GM18951 (cell line): ENCODE measurements around the gene ZG16B.

Experiments used
- POLR2A ChIP-seq: IDR thresholded peaks from 4 replicates; pipeline ENCODE4 v1.6.1; 2011; ENCODE audit warnings: mild to moderate bottlenecking; ENCODE audit not compliant: insufficient read length, insufficient read depth; ENCODE audit errors: extremely low read depth
- in situ Hi-C: fragments of 300-500 bp; cut with MboI; formaldehyde crosslinking; loops from one replicate; pipeline ENCODE4 v1.12.0; 2022; ENCODE audit warnings: low sequenced_read_pairs, mixed read lengths, inconsistent platforms; ENCODE audit not compliant: unreplicated experiment

The ZG16B gene, protein sequence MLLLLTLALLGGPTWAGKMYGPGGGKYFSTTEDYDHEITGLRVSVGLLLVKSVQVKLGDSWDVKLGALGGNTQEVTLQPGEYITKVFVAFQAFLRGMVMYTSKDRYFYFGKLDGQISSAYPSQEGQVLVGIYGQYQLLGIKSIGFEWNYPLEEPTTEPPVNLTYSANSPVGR

DNA sequence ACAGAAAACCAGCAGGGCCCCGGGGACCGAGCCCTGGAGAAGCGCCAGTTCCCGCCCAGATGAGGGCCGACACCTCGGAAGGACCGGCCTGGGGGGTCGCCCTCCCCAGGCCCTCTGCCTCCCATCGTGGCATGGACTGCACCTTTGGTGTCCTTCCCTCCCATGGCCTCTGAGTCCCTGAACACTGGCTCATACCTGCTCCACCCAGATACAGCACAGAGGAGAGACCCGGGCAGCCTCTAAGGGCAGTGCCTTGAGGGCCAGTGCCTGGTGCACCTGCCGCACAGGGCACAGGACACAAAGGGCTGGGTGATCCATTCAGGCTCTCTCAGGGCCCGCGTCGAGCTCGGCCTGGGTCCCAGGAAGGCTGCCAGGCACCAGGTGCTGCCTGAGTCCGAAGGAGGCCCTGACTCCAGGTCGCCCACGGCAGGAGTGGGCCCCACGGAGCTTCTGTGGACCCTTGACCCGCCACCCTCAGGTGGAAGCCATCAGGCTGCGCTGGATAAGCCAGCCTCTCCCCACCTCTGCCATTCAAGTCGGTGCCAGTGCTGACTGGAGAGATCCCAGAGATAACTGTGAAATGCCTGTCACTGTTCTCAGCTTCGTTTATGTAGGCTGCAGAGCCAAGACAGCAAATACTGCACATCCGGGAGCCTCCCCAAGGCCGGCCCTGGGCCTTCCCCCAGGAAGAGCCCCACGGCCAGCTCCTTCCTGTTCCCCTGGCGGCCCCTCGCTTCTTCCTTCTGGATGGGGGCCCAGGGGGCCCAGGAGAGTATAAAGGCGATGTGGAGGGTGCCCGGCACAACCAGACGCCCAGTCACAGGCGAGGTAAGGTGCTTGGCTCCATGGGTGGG, at the start of gene ZG16B:
TSS of gene ZG16B (plus strand) at position 803 of the 854 bp plus-strand sequence. CDS start 139 bp downstream, outside the sequence.
- in situ Hi-C loops = no loop called here

DNA sequence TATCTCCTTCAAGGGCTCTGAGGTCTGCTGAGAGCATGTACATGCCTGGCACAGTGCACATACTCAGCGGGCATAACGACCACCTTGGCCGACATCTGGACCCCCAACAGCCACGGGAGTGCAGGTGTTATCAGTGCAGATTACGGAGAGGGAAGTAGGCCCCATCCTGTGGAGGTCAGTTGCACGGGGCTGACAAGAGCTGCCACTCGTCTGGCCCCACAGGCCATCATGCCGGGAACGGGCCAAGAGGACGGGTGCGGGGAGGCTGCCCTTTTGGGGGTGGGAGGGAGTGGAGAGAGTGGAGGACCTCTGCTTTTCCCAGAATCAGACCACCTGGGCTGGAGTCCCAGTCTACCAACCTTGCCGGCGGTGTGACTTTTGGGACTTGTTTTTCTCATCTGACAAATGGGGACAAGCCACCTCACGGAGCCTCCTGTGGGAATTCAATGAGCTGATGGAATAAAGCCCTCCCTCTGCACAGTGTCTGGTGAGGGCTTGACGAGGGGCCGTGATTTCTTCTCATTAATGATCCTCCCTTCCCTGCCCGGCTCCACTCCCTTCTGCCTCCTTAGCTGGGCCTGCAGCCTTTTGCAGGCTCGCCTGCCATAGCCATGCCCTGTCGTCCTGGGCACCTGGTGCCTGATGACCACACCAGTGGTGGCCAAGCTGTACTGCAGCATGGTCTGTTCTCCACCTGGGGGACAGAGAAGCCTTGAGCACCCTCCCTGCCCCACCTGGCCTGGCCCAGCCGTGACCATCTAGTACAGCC, 47.3 kb upstream of the ZG16B start:
- in situ Hi-C loops = no loop called here
- no peak for TF ChIP-seq POLR2A

More for the DNA sequence above, at the start of gene ZG16B:
- TF ChIP-seq POLR2A = no peak

DNA sequence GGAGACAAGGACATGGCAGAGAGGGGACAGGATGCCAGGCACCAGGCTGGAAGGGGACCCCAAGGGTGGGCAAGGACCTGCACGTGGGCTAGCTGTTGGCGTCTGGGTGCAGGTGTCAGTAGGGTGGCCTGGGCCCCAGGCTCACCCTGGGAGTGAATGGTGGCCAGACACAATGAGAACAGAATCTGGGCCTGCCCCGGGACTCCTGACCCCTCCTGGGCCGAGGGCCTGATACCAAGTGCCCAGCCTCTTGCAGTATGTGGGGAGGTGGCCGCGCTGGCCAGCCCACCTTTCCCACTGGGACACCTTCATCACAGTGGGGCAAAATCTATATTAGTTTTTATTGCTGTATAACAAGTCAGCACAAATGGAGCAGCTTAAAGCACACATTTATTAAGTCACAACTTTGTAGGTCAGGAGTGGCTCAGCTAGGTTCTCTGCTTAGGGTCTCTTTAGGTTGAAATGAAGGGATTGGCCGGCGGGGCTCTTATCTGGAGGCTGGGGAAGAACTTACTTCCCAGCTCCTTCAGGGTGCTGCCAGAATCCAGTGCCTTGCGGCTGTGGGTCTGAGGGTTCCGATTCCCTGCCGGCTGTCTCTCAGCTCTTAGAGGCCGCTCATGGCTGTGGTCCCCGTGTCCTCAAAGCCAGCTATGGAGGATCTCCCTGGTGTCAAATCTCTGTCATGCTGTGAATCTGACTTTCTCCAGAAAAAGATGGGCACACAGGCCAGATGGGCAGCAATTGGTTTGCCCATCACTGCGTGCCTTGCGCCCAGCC, 46.3 kb upstream of the ZG16B start:
- TF ChIP-seq POLR2A = no peak
- in situ Hi-C loops = no loop called here

GRCh38 chr16:2784358-2785100, 45.6 kb upstream of the ZG16B start:
- in situ Hi-C loops = no loop called here
- TF ChIP-seq POLR2A = no peak

DNA sequence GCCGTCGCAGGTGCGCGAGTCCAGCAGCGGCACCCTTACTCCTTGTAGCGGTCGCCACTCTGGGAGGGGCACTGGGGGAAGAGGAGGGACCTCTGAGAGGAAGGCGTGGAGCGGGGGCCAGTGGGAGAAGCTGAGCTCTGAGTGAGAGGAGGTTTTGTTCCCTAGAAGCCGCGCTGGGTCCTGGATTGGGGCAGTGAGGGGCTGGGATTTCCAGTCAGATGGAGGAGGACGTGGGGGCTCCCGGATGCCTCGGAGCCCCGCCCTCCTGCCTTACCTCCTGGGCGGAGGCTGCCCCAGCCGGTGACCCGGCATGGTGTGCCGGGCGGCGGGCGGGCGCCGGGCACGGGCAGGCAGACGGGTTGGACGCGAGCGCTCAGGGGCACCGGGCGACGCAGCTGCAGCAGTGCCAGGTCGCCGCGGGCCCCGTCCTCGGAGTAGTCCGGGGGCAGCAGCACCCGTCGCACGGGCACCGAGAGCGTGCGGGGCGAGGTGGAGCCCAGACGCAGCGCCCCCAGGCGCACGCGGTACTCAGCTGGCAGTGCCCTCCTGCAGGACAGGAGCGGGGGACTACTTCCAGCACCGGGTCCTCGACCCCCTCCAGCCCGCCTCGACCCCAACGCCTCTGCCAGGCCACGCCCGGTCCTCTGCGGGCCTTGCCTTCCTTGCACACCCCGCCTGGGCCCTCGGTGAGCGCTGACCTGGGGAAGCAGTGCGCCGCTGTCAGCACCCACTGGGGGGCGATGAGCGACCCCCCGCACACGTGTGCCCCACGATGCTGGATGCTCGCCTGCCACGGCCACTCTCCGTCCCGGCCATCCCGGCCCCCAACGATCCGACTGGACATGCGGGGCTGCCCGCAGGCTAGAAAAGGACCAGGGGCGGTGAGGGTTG, 44.8 kb upstream of the ZG16B start:
- in situ Hi-C loops = no loop called here
- no peak for TF ChIP-seq POLR2A

- TF ChIP-seq POLR2A = no peak
- in situ Hi-C loops = no loop called here
Observed at GRCh38 chr16:2786061-2786825, 43.9 kb upstream of the ZG16B start.

DNA sequence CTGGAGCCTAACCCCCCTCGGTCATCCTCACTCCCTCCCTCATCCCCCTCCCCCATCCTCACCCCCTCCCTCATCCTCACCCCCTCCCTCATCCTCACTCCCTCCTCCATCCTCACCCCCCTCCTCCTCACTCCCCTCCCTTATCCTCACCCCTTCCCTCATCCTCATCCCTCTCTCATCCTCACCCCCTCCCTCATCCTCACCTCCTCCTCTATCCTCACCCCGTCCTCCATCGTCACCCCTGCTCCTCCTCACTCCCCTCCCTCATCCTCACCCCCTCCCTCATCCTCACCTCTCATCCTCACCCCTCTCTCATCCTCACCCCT, 43.3 kb upstream of the ZG16B start:
- no peak for TF ChIP-seq POLR2A
- in situ Hi-C loops = no loop called here

DNA sequence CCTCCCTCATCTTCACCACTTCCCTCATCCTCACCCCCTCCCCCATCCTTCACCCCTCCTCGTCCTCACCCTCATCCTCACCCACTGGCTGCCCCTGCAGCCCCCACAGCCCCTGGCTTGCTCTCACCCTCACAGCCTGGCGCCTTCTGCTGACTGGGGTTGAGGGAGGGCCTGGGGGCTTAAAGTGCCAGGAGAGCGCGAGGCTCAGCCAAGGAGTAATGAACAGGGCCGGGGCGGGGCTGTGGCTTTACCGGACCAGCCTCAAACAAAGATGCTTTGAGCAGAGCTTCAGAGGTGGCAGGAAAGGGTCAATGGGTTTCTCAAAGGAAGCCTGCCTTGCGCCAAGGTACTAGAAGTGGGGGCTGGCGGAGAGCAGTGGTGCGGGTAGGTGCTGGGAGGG, 42.7 kb upstream of the ZG16B start, which contains the start of gene PRSS33:
TSS of gene PRSS33 (minus strand) at position 155 of the 400 bp plus-strand sequence. CDS start 1,013 bp downstream, outside the sequence.
- TF ChIP-seq POLR2A = no peak
- in situ Hi-C loops = no loop called here

DNA sequence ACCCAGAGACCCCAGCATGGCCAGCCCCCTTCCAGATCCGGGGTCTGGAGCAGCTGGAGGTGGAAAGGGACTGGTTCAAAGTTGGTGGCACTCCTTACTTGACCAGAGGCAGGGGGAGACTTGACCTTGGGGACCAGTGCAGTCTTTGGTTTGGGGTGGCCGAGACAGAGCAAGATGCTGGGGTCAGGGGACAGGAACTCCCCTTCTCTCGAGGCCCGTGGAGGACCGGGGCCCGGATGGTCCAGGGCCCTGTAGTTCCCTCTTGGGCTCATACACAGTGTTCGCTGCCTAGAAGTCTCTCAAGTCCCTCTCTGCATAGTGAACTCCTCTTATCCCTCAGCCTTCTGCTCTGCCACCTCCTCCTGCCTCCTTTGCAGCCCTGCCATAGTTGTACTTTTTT, 42.1 kb upstream of the ZG16B start:
- in situ Hi-C loops = no loop called here
- TF ChIP-seq POLR2A = no peak

- TF ChIP-seq POLR2A = no peak
- in situ Hi-C loops = no loop called here
Observed at GRCh38 chr16:2790631-2791030, 39.5 kb upstream of the ZG16B start.

- in situ Hi-C loops = no loop called here
- TF ChIP-seq POLR2A = no peak
Observed at GRCh38 chr16:2791174-2791573, 38.9 kb upstream of the ZG16B start.
